Body of pancreas (tissue), 4 donors: ENCODE results near the gene ATCAY.
"Not testable (repeated sequence)": the region's sequence is repeated elsewhere in the genome, so short reads cannot be mapped to it uniquely, and the experiment has no call there.

Experiments used
- CTCF ChIP-seq, 7 experiments: fragments of 450-650 bp in 4 of 7; fragments of 200-600 bp in 3 of 7; sonication (generic) in 3 of 7; IDR thresholded peaks; one replicate each; pipeline ENCODE4 v1.5.1; 2016 to 2019; ENCODE audit warnings: antibody characterized with exemption in 7 of 7
- POLR2A ChIP-seq, 3 donors: fragments of 450-650 bp; IDR thresholded peaks; one replicate each; pipeline ENCODE4 v1.6.1; 2016; ENCODE audit warnings: antibody characterized with exemption in 3 of 3, mild to moderate bottlenecking in 2 of 3

- not testable (repeated sequence) for TF ChIP-seq CTCF, POLR2A (IDR thresholded peaks at IDR 0.05)
Measured at GRCh38 chr19:3967983-3968382, 87.5 kb downstream of the ATCAY start.
